K562 (cell line): Measurements from ENCODE around the gene HTR3C. TPM values are rescaled to one million over a fixed set of nuclear protein-coding genes. Genes with fewer than 3 reads are reported as not detected.

Experiments
- ATF2 ChIP-seq: sonication (generic); formaldehyde crosslinking; IDR thresholded peaks from 2 replicates; pipeline ENCODE4 v1.8.1; 2022; ENCODE audit warnings: missing genetic modification reagents
- CEBPG ChIP-seq, 3 experiments: fragments of 200-800 bp in 1 of 3; sonication (Bioruptor generic) in 1 of 3; sonication (generic) in 1 of 3; formaldehyde crosslinking in 1 of 3; IDR thresholded peaks in 2 of 3; conservative IDR thresholded peaks in 1 of 3; 2 replicates each; pipeline versions ENCODE4 v1.6.1 to v1.8.0; 2016 to 2022; ENCODE audit warnings: missing compliant biosample characterization in 2 of 3, missing genetic modification characterization in 2 of 3, mild to moderate bottlenecking in 1 of 3, missing genetic modification reagents in 1 of 3
- ZBTB8A ChIP-seq: fragments of 450-650 bp; IDR thresholded peaks from 2 replicates; pipeline ENCODE4 v1.6.1; 2018; ENCODE audit warnings: mild to moderate bottlenecking, moderate library complexity; ENCODE audit not compliant: partially characterized antibody
- ZNF318 ChIP-seq, 2 experiments: fragments of 450-650 bp; IDR thresholded peaks; 2 replicates each; pipeline ENCODE4 v1.6.1; 2016; ENCODE audit warnings: mild to moderate bottlenecking in 2 of 2, borderline replicate concordance in 1 of 2, low read depth in 1 of 2, moderate library complexity in 1 of 2
- polyA plus RNA-seq, 8 experiments: library from polyadenylated mRNA; depleted of rRNA in 4 of 8; stranded (reverse) in 5 of 8; unstranded in 3 of 8; fragments of >200 nt; fragmentation: Nextera tagmentation in 2 of 8; fragmentation: Illumina TruSeq in 1 of 8; extraction: Ambion mirVana in 2 of 8; extraction: Trizol in 1 of 8; gene quantifications; 2 replicates each; pipeline versions ENCODE4 v1.2.1 to v1.2.3, GENCODE V29; 2011 to 2014; ENCODE audit warnings: inconsistent platforms in 1 of 8, missing spikeins in 1 of 8
- total RNA-seq, 7 experiments: library from RNA; depleted of rRNA in 6 of 7; stranded (reverse); fragments of >200 nt in 6 of 7; fragmentation: Illumina TruSeq in 2 of 7; extraction: Trizol in 2 of 7; gene quantifications; 2 replicates each; pipeline versions ENCODE4 v1.2.1 to v1.2.3, GENCODE V29; 2011 to 2021; ENCODE audit warnings: low replicate concordance in 1 of 7

The HTR3C gene
- total and polyA plus RNA-seq, 9 of the 15 experiments (the other 6 are each of a cell fraction or from before 2014, with no cell fraction given) = 0.04 to 0.06 TPM; not detected in 7

- TF ChIP-seq ZNF318 (IDR thresholded peaks at IDR 0.05; ENCODE audit: borderline replicate concordance in 1 of 2, low read depth in 1 of 2) (peak in 1 of 2 experiments; percentile 52; a peak in 1 of 4 replicates), ZBTB8A (no peak), ATF2 (no peak), CEBPG (CRISPR knock-in tag; IDR thresholded peaks at IDR 0.05) (no peak), CEBPG (tag; conservative IDR thresholded peaks at IDR 0.05 in 1 of 2, IDR thresholded peaks at IDR 0.05 in 1 of 2) (peak; percentile 83 to 93)
Measured at GRCh38 chr3:184085389-184085852, 32.6 kb downstream of the HTR3C start (continued).
